NOMO-1 treated with DMSO at 0.1 percent for 48 hours (cell line): Measurements from ENCODE around the gene KLHDC8A.
"Not testable (repeated sequence)": the region's sequence is repeated elsewhere in the genome, so short reads cannot be mapped to it uniquely, and the experiment has no call there.

Experiments
- DNase-seq: peaks from one replicate; lab custom pipeline; 2025; ENCODE audit not compliant: unreplicated experiment; lab: John Stamatoyannopoulos, UW

KLHDC8A gene

GRCh38 chr1:205298191-205298994 lies 58.3 kb downstream of the KLHDC8A start:
- DNase-seq, result no peak

- DNase-seq, result not testable (repeated sequence)
These were observed 59.1 kb downstream of the KLHDC8A start for GRCh38 chr1:205297546-205298177.

- no peak for DNase-seq
These were observed 60.6 kb downstream of the KLHDC8A start for GRCh38 chr1:205296154-205296553.

GRCh38 chr1:205294934-205295333 lies 61.8 kb downstream of the KLHDC8A start:
- DNase-seq, result no peak

GRCh38 chr1:205294175-205294917 lies 62.4 kb downstream of the KLHDC8A start:
- no peak for DNase-seq

GRCh38 chr1:205293350-205294074 lies 63.2 kb downstream of the KLHDC8A start:
- DNase-seq, result no peak

GRCh38 chr1:205291596-205291995 lies 65.1 kb downstream of the KLHDC8A start:
- no peak for DNase-seq

GRCh38 chr1:205287767-205288559 lies 68.8 kb downstream of the KLHDC8A start:
- peak; percentile 99 for DNase-seq

- no peak for DNase-seq
These were observed 69.6 kb downstream of the KLHDC8A start for GRCh38 chr1:205287076-205287475.

- peak; percentile 61 for DNase-seq
These were observed 70.3 kb downstream of the KLHDC8A start for GRCh38 chr1:205286335-205286950.
